GM18907 (cell line): ENCODE data around the gene OMA1.
"Not testable (repeated sequence)": the region's sequence is repeated elsewhere in the genome, so short reads cannot be mapped to it uniquely, and the experiment has no call there.

Experiments
- ATAC-seq: cut with Tn5 transposase; IDR thresholded peaks from one replicate; pipeline ENCODE4 v1.9.1; 2021; ENCODE audit warnings: mild to moderate bottlenecking, moderate library complexity; ENCODE audit not compliant: unreplicated experiment

OMA1 gene

DNA sequence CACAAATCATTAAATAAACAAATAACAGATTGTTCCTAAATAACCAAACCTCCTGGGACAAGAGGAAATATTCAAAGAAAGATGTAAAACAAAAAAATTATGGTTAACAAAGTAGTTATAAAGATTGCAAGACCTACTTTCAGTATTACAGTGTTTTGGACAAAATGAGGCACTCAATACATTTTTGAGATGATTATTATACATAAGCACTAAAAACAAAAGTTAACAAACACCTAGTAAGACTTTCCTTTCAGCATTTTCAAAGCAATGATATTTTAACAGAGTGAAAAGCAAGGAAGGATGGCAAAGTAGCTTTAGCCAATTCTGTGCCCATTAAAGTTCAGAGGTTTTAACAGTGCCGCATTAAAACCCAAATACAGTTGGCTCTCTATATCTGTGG lies 17.2 kb downstream of the OMA1 start:
- ATAC-seq, result no peak

- ATAC-seq, result no peak
Measured at GRCh38 chr1:58528518-58528917, 18.0 kb downstream of the OMA1 start.

DNA sequence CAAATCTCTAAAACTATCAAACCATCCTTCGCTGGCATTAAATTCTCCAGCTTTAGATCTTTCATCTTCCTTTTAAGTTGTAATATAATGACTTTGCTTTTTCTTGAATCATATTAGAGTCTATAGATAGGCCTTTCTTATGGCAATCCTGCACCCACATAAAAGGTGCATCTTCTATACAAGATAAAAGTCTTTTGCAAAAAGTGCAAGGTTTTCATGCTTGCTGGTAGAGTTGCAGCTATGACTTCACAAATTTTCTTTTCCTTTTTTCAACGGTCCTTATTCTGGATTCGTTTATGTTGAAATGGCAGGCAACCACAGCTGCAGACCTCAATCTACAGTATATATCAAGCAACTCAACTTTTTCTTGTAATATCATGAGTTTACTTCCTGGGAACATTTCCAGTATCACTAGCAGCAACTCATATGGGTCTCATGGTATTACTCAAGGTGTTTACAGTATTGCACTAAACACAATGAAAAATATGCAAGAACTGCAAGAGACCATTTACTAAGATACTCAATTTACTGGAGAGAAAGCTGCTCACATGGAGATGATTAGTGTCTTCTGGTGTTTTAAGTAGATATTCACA lies 22.1 kb downstream of the OMA1 start:
- ATAC-seq, result no peak

- no peak for ATAC-seq
Measured at GRCh38 chr1:58515794-58516401, 30.6 kb downstream of the OMA1 start.

DNA sequence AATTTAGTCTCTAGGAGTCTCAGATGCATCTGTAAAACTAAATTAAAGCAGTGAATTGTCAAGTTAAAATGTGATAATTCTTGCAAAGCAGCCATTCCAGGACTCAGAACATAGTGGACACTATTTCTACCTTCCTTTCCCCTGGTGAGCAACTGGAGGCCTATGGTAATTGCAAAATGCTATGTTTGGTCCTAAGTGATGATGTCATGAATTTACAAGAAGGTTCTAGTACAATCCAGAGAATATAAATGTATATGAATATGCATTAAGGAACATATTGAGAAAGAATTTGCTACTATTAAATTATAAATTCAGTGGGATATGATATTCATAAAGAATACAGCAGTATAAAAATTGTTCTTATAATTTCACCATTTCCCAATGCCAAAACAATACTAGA lies 32.6 kb downstream of the OMA1 start:
- ATAC-seq, result no peak

DNA sequence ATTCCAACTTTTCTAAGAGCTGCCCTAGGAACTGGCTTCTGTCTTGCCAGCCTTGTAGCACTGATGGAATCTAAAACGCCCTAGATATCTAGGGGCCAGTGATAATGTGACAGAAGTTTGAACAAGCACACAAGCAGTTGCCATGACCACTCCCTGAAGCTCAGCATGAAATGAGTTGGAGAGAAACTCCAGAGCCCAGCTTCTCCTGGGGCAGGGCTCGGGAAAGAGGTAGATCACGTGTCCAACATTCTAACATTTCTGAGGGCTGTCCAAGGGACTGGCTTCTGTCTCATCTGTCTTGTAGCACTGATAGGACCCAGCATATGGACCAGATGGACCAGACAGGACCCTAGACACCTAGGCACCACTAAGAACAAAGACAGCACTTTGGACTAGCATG lies 37.9 kb downstream of the OMA1 start:
- ATAC-seq, result no peak

GRCh38 chr1:58505286-58505685 lies 41.2 kb downstream of the OMA1 start:
- ATAC-seq, result no peak

- no peak for ATAC-seq
Measured at GRCh38 chr1:58502519-58502918, 44.0 kb downstream of the OMA1 start.

GRCh38 chr1:58500043-58500442 lies 46.5 kb downstream of the OMA1 start:
- ATAC-seq, result no peak

DNA sequence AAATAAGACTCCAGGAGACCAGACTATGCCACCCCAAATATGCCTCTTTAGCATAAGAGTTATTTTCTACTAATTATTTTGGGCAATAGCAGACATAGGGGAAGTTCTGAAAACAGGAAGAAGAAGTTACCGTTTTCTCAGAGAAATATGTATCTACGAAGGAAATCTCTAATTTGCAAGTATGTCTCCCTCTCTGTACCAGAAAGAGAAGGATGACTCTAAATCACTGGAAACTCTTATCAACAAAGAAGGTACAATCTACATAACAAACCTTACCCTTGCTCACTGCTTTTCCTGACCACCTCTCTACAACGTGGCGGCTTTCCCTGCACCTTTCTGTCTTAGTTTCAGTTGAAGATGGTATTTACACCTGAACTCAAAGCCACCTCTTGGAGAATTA lies 49.0 kb downstream of the OMA1 start:
- ATAC-seq, result no peak

DNA sequence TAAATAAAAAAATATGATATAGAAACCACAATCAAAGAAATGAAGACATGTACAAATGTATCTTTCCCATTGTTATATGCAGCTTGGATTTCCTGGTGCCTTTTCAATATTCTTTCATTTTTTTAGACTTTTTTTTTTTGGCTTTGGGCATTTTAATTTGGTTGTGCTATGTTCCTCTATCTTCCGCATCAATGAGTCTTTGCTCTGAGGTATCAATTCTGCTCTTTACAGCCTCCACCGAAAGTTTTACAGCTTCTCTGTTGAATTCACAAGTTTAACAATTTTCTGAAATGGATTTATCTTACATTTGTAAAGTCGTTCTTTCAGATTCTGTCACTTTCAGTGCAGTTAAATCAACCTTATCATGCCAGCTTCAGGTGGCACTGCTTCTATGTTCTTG lies 50.5 kb downstream of the OMA1 start:
- ATAC-seq, result no peak

GRCh38 chr1:58488914-58489313 lies 57.6 kb downstream of the OMA1 start:
- not testable (repeated sequence) for ATAC-seq

- ATAC-seq, result no peak
Measured at GRCh38 chr1:58487002-58487401, 59.5 kb downstream of the OMA1 start.

DNA sequence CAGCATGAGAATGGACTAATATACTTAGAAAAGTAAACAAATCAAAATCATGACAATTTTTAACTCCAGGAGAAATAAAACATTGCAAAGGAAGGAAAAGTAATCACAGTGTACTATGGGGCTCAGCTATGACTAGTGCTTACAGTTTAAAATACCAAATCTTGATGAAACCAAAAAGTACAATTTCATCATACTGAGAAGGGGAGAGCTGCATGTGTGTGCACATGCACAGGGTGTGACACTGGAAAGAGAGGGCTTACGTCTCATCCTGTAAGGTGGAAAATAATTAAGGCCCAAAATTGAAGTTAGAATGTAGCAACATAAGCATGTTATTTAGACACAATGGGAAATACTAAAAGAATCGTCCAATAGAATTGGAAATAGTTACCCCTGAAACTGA lies 64.6 kb downstream of the OMA1 start:
- ATAC-seq, result no peak

- no peak for ATAC-seq
Measured at GRCh38 chr1:58480191-58480590, 66.3 kb downstream of the OMA1 start.

DNA sequence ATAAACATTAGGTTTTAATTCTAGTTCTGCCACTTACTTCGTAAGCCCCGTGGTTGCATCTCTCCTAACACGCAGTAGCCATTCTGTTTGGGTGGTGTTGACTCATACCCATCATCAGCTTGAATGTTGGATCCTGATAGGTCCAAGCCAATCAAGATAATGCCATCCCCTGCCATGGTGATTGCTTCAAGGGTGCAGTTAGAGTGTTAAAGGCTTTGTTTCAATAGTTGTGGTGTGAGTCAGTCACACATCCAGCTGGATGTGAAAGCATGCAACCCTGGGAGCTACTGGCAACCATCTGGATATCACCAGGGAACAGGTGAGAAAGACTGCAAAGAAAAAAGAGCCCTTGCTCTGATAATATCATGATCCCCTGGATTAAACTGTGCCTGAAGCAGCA lies 69.1 kb downstream of the OMA1 start:
- ATAC-seq, result no peak

- ATAC-seq, result no peak
Measured at GRCh38 chr1:58476179-58476578, 70.3 kb downstream of the OMA1 start.

DNA sequence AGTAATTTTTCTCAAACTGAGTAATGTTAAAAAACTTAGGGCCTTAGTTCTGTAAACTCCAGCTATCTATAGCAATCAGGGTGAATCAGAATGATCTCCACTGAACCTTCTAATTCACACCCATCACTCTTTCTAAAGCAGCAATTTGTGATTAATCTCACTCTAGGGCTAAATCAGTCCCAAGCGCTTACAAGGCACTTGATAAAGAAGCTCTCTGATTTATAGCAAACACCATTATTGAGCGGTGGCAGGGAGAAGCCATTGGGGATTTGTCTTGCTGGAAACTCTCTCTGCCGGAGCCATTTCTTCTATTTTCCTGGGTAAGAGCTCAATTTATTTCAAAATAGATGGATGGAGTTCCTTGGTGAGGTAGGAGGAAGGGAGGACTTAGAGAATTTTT lies 77.0 kb downstream of the OMA1 start:
- no peak for ATAC-seq

DNA sequence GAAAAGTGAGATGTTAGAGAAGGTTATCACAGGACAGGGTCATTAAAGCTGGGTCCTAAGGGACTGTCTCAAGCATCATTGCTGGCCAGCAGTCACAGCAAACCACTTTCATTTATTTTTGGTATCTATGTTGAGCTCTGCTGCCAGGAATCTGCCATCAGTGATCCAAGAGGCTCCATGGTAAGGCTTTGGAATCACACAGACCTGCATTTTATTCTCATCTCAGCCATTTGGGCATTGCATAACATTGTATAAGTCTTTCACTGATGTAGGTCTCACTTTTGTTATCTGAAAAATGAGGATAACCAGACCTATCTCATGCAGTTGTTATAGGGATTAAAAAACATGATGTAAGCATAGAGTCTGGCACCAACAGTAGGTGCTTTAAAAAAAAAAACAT lies 77.5 kb downstream of the OMA1 start:
- no peak for ATAC-seq

- no peak for ATAC-seq
Measured at GRCh38 chr1:58468612-58469011, 77.9 kb downstream of the OMA1 start.

DNA sequence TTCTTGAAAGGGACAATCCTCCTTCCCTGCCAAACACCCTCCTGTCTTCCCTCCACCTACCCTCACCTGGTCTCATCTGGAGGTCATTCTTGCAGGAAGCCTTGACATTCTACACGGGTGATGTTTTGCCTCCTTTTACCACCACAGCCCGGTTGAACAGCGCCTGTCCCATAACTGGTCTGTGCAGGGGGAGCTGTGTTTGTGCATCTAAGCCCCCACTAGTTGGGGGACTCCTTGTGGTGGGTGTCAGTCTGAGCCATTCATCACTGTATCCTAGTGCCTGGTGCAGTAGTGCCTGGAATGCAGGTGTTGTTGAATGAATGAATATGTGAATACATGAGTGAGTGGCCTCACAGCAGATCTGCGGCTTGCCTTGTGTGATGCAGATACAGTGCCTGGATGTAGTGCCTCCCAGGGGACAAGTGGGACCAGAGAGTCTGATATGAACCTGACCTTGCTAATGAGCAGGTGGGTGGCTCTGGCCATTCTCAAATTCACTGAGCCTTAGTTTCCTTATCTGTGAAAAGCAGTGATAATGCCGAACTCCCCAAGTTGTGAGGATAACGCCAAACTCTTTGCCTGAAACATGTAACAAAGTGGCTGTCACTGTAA lies 79.8 kb downstream of the OMA1 start:
- ATAC-seq, result no peak

- ATAC-seq, result no peak
Measured at GRCh38 chr1:58465825-58466629, 80.5 kb downstream of the OMA1 start.
